Stimulated activated CD4-positive, alpha-beta T cell treated with anti-CD3 and anti-CD28 coated beads, TNF-alpha, amount 100 ng/mL, for 4 hours (primary cell): Measurements from ENCODE around the gene TBC1D28.
"Not testable (repeated sequence)": the region's sequence is repeated elsewhere in the genome, so short reads cannot be mapped to it uniquely, and the experiment has no call there.

Experiments used
- DNase-seq, 3 experiments: peaks; one replicate each; pipeline ENCODE4 v3.0.0-alpha.2; 2020; ENCODE audit warnings: low read depth in 3 of 3

Gene TBC1D28

DNA sequence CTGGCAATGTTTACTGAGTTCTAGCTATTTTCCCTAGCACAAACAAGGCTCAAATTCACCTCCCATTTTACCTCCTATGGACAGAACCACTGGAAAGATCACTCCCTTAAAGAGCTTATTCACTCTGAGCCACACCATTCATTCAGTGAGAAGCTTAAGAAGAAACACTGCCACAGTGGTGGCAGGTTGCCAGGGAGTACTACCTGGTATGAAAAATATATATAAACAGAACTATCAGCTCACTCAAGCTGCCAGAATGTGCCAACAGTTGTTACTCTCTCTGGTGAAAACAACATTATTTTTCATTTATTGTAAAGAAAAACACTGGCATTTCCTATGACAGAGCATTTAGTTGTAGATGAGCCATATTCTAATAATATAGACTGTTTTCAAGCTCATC lies 31.2 kb downstream of the TBC1D28 start:
- not testable (repeated sequence) for DNase-seq

DNA sequence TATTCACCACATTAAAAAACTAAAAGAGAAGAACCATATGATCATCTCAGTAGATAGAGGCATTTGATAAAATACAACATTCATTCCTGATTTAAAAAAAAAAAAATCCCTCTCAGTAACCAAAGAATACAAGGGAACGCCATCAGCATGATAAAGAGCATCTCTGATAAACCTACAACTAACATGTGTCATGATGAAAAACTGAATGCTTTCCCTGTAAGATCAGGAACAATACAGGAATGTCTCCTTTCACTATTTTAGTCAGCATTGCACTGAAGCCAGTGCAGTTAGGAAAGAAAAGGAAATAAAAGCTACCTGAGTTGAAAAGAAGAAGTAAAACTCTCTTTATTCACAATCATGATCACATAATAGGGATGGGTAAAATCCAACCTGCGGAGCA lies 51.1 kb downstream of the TBC1D28 start:
- not testable (repeated sequence) for DNase-seq
